K562 (cell line): ENCODE results near the gene KCNN3. TPM values are rescaled to one million over a fixed set of nuclear protein-coding genes. Genes with fewer than 3 reads are reported as not detected.
A peak's percentile ranks its signal among the peaks of the same experiment; 100 is the strongest.

Experiments
- ATAC-seq: fragments of 200-7000 bp; cut with Tn5 transposase; 3 replicates; pipeline ENCODE4 v1.9.1; 2020; ENCODE audit warnings: moderate library complexity
- BruUV-seq: library from RNA; stranded (reverse); fragments of 400-500 nt; replicated peaks from 2 replicates; lab custom pipeline; 2021; lab: Mats Ljungman, UMichigan
- CTCF ChIA-PET: fragments of 300-600 bp; formaldehyde crosslinking; extraction: SDS; loops from one replicate; lab custom pipeline; 2021; ENCODE audit warnings: low intra/inter-chr PET ratio; lab: Yijun Ruan, JAX
- POLR2A ChIA-PET: fragments of 300-600, 350-650 bp; sonication (Branson Sonifier 250); formaldehyde crosslinking; extraction: SDS; loops from one replicate; lab custom pipeline; 2021; ENCODE audit warnings: antibody characterized with exemption, inconsistent platforms; lab: Yijun Ruan, JAX
- DNase-seq, 4 experiments: peaks; one replicate each; pipeline versions ENCODE4 v3.0.0 to v3.0.0-alpha.2; 2011 to 2018; ENCODE audit warnings: low spot score in 3 of 4, mixed read lengths in 3 of 4; ENCODE audit errors: extremely low read depth in 1 of 4
- FAIRE-seq: peaks from 2 replicates; lab custom pipeline; 2011; peaks lifted over from hg19 to GRCh38; lab: Jason Lieb, UNC
- H2AFZ ChIP-seq: 2 replicates; pipeline ENCODE4 v1.6.0; 2011; ENCODE audit warnings: low read depth, low read length, control low read depth, inconsistent platforms
- H3K27ac ChIP-seq: fragments of 200-600 bp; 3 replicates; pipeline ENCODE4 v1.8.0; 2011; ENCODE audit warnings: low read depth, mild to moderate bottlenecking, control low read depth, inconsistent platforms, low read length, moderate library complexity, mixed read lengths; ENCODE audit errors: extremely low read depth
- H3K27me3 ChIP-seq, 2 experiments: fragments of 300-600 bp in 1 of 2; 2 replicates in 1 of 2; 3 replicates in 1 of 2; pipeline versions ENCODE4 v1.6.0 to v1.8.0; 2011; ENCODE audit warnings: inconsistent platforms in 2 of 2, low read length in 2 of 2, mild to moderate bottlenecking in 1 of 2, mixed read lengths in 1 of 2, moderate library complexity in 1 of 2; ENCODE audit not compliant: control insufficient read depth in 2 of 2, insufficient read depth in 2 of 2
- H3K36me3 ChIP-seq: fragments of 300-600 bp; 3 replicates; pipeline ENCODE4 v1.8.0; 2011; ENCODE audit warnings: mild to moderate bottlenecking, low read length, inconsistent platforms; ENCODE audit not compliant: control insufficient read depth, insufficient read depth
- H3K4me1 ChIP-seq, 2 experiments: fragments of 200-600 bp in 1 of 2; replicated peaks in 1 of 2; 2 replicates in 1 of 2; 3 replicates in 1 of 2; pipeline versions ENCODE4 v1.5.1 to v1.8.0; 2011; ENCODE audit warnings: inconsistent platforms in 2 of 2, low read length in 2 of 2, mild to moderate bottlenecking in 1 of 2, mixed read lengths in 1 of 2, moderate library complexity in 1 of 2; ENCODE audit not compliant: control insufficient read depth in 2 of 2, insufficient read depth in 2 of 2
- H3K4me2 ChIP-seq: 2 replicates; pipeline ENCODE4 v1.6.1; 2011; ENCODE audit warnings: low read length, control low read depth, inconsistent platforms, mixed read lengths; ENCODE audit not compliant: insufficient read depth
- H3K4me3 ChIP-seq: fragments of 200-600 bp; sonication (generic), shearing (Covaris generic); 2 replicates; pipeline ENCODE4 v1.5.1; 2016; ENCODE audit warnings: control low read depth, inconsistent platforms
- H3K79me2 ChIP-seq: fragments of 200-600 bp; 3 replicates; pipeline ENCODE4 v1.8.0; 2011; ENCODE audit warnings: low read length, inconsistent platforms; ENCODE audit not compliant: control insufficient read depth, insufficient read depth
- H3K9ac ChIP-seq, 2 experiments: 2 replicates each; pipeline versions ENCODE4 v1.6.0 to v1.6.1; 2011; ENCODE audit warnings: low read depth in 2 of 2, low read length in 2 of 2, control low read depth in 1 of 2, inconsistent platforms in 1 of 2, mild to moderate bottlenecking in 1 of 2, mixed read lengths in 1 of 2; ENCODE audit not compliant: insufficient read depth in 1 of 2
- H3K9me1 ChIP-seq: one replicate; pipeline ENCODE4 v1.6.0; 2011; ENCODE audit warnings: inconsistent platforms, mild to moderate bottlenecking, low read length, moderate library complexity; ENCODE audit not compliant: control insufficient read depth, insufficient read depth
- H3K9me3 ChIP-seq: replicated peaks from 2 replicates; pipeline ENCODE4 v1.5.1; 2011; ENCODE audit warnings: low read depth, low read length, inconsistent platforms; ENCODE audit not compliant: control insufficient read depth, insufficient read depth
- H4K20me1 ChIP-seq: replicated peaks from 2 replicates; pipeline ENCODE4 v1.6.1; 2011; ENCODE audit warnings: low read length, inconsistent platforms, mixed read lengths; ENCODE audit not compliant: control insufficient read depth, insufficient read depth
- BCOR ChIP-seq: fragments of 450-650 bp; IDR thresholded peaks from 2 replicates; pipeline ENCODE4 v1.6.1; 2016
- HMG20B ChIP-seq: fragments of 250-450 bp; sonication (Bioruptor Pico); IDR thresholded peaks from 2 replicates; pipeline ENCODE4 v1.5.0; 2021; ENCODE audit warnings: mild to moderate bottlenecking
- MCM3 ChIP-seq: fragments of 450-650 bp; IDR thresholded peaks from 2 replicates; pipeline ENCODE4 v1.6.1; 2016
- NEUROD1 ChIP-seq: fragments of 150-350 bp; IDR thresholded peaks from 2 replicates; pipeline ENCODE4 v1.6.1; 2014; ENCODE audit warnings: borderline replicate concordance, low read length, low read depth; ENCODE audit not compliant: partially characterized antibody
- TCF7 ChIP-seq: sonication (generic); IDR thresholded peaks from 2 replicates; pipeline ENCODE4 v1.6.1; 2016; ENCODE audit warnings: antibody characterized with exemption, borderline replicate concordance
- U2AF1 ChIP-seq: fragments of 200-400 bp; formaldehyde crosslinking; optimal IDR thresholded peaks from 2 replicates; pipeline ENCODE3; 2017; ENCODE audit warnings: mild to moderate bottlenecking, low read depth, low read length, moderate library complexity
- ZFX ChIP-seq: sonication (generic); formaldehyde crosslinking; IDR thresholded peaks from 2 replicates; pipeline ENCODE4 v1.8.0; 2022; ENCODE audit warnings: mild to moderate bottlenecking, missing genetic modification reagents, moderate library complexity
- ZNF764 ChIP-seq: fragments of 250-450 bp; sonication (Bioruptor Pico); IDR thresholded peaks from 2 replicates; pipeline ENCODE4 v1.4.0; 2020; ENCODE audit warnings: low read depth, mild to moderate bottlenecking, moderate library complexity
- ZNF766 ChIP-seq: fragments of 200-800 bp; sonication (Bioruptor generic); conservative IDR thresholded peaks from 2 replicates; pipeline ENCODE4 v1.6.1; 2016; ENCODE audit warnings: missing genetic modification characterization, missing compliant biosample characterization
- WGBS: fragments of 100-300 bp; shearing (Covaris generic); methylation state at CpG from one replicate; pipeline ENCODE4 v1.1.6; 2016; ENCODE audit warnings: low coverage, mixed read lengths; ENCODE audit not compliant: insufficient coverage; ENCODE audit errors: missing lambda C conversion rate; 5-methylcytosine and 5-hydroxymethylcytosine counted together
- in situ Hi-C: fragments of 300-500 bp; cut with MboI; formaldehyde crosslinking; loops from 4 replicates; pipeline ENCODE4 v1.15.0; 2018; ENCODE audit warnings: inconsistent platforms, mixed read lengths
- intact Hi-C: fragments of 100-400 bp; cut with micrococcal nuclease; formaldehyde crosslinking; loops from 2 replicates; pipeline ENCODE4 v1.14.2; 2022
- polyA plus RNA-seq, 8 experiments: library from polyadenylated mRNA; depleted of rRNA in 4 of 8; stranded (reverse) in 5 of 8; unstranded in 3 of 8; fragments of >200 nt; fragmentation: Nextera tagmentation in 2 of 8; fragmentation: Illumina TruSeq in 1 of 8; extraction: Ambion mirVana in 2 of 8; extraction: Trizol in 1 of 8; gene quantifications; 2 replicates each; pipeline versions ENCODE4 v1.2.1 to v1.2.3, GENCODE V29; 2011 to 2014; ENCODE audit warnings: inconsistent platforms in 1 of 8, missing spikeins in 1 of 8
- total RNA-seq, 7 experiments: library from RNA; depleted of rRNA in 6 of 7; stranded (reverse); fragments of >200 nt in 6 of 7; fragmentation: Illumina TruSeq in 2 of 7; extraction: Trizol in 2 of 7; gene quantifications; 2 replicates each; pipeline versions ENCODE4 v1.2.1 to v1.2.3, GENCODE V29; 2011 to 2021; ENCODE audit warnings: low replicate concordance in 1 of 7
- TF ChIP-seq, protein P1 (sequence below): sonication (generic); formaldehyde crosslinking; IDR thresholded peaks from 2 replicates; pipeline ENCODE4 v1.8.0; 2022; ENCODE audit warnings: mild to moderate bottlenecking, missing genetic modification reagents

The KCNN3 gene
- total and polyA plus RNA-seq, 9 of the 15 experiments (the other 6 are each of a cell fraction or from before 2014, with no cell fraction given) = 0.02 to 0.03 TPM; not detected in 7

GRCh38 chr1:154770897-154771594, 99.0 kb downstream of the KCNN3 start:
- no peaks in the 10 kb centered on the region for H3K79me2 ChIP-seq
- peaks cover 0 to 4% of the 10 kb centered on the region in 2 experiments; a peak in 1 of 5 replicates for H3K4me1 ChIP-seq
- no peak overlapping the region for H3K27ac ChIP-seq
- no peaks in the 10 kb centered on the region for H4K20me1 ChIP-seq
- BruUV-seq = no TSS peak
- no peak for DNase-seq
- 2% methylated on average over 4 of the region's 4 CpGs for WGBS
- H3K4me2 ChIP-seq = no peak overlapping the region
- H3K36me3 ChIP-seq = no peaks in the 10 kb centered on the region
- CTCF ChIA-PET = no interaction called here
- TF ChIP-seq ZFX (CRISPR knock-in tag) (no peak), ZNF766 (CRISPR knock-in tag) (no peak), BCOR (0 out of 2 replicates have a peak, but pooled peaks have one; percentile 1)
- H3K9me1 ChIP-seq = no peaks in the 10 kb centered on the region
- no peaks in the 10 kb centered on the region for H3K9me3 ChIP-seq
- no peak overlapping the region for H2AFZ ChIP-seq
- intact Hi-C loops (loop anchor here (5.0 kb wide), 2 partner anchors 106 to 166 kb away; partner anchors contain the start of gene PMVK), in situ Hi-C loops (no loop called here)
- no peak overlapping the region for H3K4me3 ChIP-seq
- ATAC-seq = no peak
- H3K9ac ChIP-seq = no peak overlapping the region
- peaks cover 32 to 71% of the 10 kb centered on the region in 2 experiments for H3K27me3 ChIP-seq
- no peak for FAIRE-seq
- POLR2A ChIA-PET = no interaction called here

DNA sequence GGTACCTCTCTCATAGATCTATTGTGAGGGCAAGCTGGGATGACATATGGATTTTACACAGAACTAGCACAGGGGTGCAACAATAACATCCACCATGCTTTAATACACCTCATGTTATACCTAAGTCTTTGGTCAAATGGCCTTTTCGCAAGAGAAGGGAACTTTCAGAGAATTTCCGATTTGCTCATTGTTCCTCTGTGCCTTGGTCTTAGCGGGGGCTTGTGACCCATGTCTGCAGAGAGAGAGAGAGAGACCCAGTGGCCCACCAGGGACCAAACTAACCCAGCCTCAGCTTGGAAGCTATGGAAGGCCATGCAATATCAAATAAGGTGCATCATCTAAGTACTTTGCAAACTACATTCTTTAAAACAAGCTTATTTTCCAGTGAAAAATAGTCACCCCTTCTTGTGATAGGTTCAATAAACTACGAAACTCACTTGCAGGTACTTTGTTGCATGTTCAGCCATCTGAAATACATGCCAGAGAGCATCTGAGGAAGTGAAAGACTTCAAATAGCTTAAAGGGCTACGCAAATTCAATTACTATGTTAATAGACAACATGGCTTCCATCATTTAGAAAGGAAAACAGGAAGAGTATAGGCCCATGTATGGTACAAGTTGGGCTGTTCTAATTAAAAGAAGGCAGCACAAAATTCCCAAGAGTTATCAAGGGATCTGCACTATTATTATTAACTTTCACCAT, 100.7 kb downstream of the KCNN3 start:
- Histone ChIP-seq H3K27ac (no peak overlapping the region), H3K36me3 (no peaks in the 10 kb centered on the region), H3K27me3 (peaks cover 25 to 58% of the 10 kb centered on the region in 2 experiments), H3K9me1 (no peaks in the 10 kb centered on the region), H3K9ac (no peak overlapping the region), H3K4me3 (no peak overlapping the region), H3K4me2 (no peak overlapping the region), H4K20me1 (no peaks in the 10 kb centered on the region), H2AFZ (no peak overlapping the region), H3K79me2 (no peaks in the 10 kb centered on the region), H3K9me3 (no peaks in the 10 kb centered on the region), H3K4me1 (peaks cover 0 to 4% of the 10 kb centered on the region in 2 experiments; a peak in 1 of 5 replicates)
- BruUV-seq = no TSS peak
- intact Hi-C loops = no loop called here
- in situ Hi-C loops = loop anchor here (5.0 kb wide), 1 partner anchor 113 kb away; no protein-coding TSS in a partner anchor
- 1% methylated on average over 5 of the region's 5 CpGs for WGBS
- DNase-seq (no peak), ATAC-seq (no peak), FAIRE-seq (no peak)
- CTCF ChIA-PET = no interaction called here
- POLR2A ChIA-PET = interaction anchor here (0.9 kb wide), 1 partner anchor 16 kb away, joined by 3 read pairs; no protein-coding TSS in a partner anchor
- no peak for TF ChIP-seq HMG20B (CRISPR knock-in tag)
- TF ChIP-seq TCF7 = no peak
- no peak for TF ChIP-seq ZNF764 (CRISPR knock-in tag)
- TF ChIP-seq, protein P1, sequence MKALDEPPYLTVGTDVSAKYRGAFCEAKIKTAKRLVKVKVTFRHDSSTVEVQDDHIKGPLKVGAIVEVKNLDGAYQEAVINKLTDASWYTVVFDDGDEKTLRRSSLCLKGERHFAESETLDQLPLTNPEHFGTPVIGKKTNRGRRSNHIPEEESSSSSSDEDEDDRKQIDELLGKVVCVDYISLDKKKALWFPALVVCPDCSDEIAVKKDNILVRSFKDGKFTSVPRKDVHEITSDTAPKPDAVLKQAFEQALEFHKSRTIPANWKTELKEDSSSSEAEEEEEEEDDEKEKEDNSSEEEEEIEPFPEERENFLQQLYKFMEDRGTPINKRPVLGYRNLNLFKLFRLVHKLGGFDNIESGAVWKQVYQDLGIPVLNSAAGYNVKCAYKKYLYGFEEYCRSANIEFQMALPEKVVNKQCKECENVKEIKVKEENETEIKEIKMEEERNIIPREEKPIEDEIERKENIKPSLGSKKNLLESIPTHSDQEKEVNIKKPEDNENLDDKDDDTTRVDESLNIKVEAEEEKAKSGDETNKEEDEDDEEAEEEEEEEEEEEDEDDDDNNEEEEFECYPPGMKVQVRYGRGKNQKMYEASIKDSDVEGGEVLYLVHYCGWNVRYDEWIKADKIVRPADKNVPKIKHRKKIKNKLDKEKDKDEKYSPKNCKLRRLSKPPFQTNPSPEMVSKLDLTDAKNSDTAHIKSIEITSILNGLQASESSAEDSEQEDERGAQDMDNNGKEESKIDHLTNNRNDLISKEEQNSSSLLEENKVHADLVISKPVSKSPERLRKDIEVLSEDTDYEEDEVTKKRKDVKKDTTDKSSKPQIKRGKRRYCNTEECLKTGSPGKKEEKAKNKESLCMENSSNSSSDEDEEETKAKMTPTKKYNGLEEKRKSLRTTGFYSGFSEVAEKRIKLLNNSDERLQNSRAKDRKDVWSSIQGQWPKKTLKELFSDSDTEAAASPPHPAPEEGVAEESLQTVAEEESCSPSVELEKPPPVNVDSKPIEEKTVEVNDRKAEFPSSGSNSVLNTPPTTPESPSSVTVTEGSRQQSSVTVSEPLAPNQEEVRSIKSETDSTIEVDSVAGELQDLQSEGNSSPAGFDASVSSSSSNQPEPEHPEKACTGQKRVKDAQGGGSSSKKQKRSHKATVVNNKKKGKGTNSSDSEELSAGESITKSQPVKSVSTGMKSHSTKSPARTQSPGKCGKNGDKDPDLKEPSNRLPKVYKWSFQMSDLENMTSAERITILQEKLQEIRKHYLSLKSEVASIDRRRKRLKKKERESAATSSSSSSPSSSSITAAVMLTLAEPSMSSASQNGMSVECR (CRISPR knock-in tag) = no peak
- TF ChIP-seq NEUROD1 = no peak
- no peak for TF ChIP-seq MCM3
- no peak for TF ChIP-seq U2AF1
